Measurements from ENCODE around the gene CFAP210.

- TF ChIP-seq SREBF2 (IDR thresholded peaks at IDR 0.05) (no peak), POLR2A (IDR thresholded peaks at IDR 0.05; ENCODE audit: low read length) (no peak), RARB (CRISPR knock-in tag; IDR thresholded peaks at IDR 0.05) (no peak)
- TF ChIP-seq, protein P1, sequence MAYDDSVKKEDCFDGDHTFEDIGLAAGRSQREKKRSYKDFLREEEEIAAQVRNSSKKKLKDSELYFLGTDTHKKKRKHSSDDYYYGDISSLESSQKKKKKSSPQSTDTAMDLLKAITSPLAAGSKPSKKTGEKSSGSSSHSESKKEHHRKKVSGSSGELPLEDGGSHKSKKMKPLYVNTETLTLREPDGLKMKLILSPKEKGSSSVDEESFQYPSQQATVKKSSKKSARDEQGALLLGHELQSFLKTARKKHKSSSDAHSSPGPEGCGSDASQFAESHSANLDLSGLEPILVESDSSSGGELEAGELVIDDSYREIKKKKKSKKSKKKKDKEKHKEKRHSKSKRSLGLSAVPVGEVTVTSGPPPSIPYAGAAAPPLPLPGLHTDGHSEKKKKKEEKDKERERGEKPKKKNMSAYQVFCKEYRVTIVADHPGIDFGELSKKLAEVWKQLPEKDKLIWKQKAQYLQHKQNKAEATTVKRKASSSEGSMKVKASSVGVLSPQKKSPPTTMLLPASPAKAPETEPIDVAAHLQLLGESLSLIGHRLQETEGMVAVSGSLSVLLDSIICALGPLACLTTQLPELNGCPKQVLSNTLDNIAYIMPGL (CRISPR knock-in tag; IDR thresholded peaks at IDR 0.05; ENCODE audit: borderline replicate concordance): no peak
- TF ChIP-seq, protein P2, sequence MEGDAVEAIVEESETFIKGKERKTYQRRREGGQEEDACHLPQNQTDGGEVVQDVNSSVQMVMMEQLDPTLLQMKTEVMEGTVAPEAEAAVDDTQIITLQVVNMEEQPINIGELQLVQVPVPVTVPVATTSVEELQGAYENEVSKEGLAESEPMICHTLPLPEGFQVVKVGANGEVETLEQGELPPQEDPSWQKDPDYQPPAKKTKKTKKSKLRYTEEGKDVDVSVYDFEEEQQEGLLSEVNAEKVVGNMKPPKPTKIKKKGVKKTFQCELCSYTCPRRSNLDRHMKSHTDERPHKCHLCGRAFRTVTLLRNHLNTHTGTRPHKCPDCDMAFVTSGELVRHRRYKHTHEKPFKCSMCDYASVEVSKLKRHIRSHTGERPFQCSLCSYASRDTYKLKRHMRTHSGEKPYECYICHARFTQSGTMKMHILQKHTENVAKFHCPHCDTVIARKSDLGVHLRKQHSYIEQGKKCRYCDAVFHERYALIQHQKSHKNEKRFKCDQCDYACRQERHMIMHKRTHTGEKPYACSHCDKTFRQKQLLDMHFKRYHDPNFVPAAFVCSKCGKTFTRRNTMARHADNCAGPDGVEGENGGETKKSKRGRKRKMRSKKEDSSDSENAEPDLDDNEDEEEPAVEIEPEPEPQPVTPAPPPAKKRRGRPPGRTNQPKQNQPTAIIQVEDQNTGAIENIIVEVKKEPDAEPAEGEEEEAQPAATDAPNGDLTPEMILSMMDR (IDR thresholded peaks at IDR 0.05): no peak
- TF ChIP-seq, protein P3, sequence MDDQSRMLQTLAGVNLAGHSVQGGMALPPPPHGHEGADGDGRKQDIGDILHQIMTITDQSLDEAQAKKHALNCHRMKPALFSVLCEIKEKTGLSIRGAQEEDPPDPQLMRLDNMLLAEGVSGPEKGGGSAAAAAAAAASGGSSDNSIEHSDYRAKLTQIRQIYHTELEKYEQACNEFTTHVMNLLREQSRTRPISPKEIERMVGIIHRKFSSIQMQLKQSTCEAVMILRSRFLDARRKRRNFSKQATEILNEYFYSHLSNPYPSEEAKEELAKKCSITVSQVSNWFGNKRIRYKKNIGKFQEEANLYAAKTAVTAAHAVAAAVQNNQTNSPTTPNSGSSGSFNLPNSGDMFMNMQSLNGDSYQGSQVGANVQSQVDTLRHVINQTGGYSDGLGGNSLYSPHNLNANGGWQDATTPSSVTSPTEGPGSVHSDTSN (IDR thresholded peaks at IDR 0.05): no peak
Observed at GRCh38 chr2:169735623-169736022, 41.4 kb upstream of the CFAP210 start.
